ENCODE data around the gene LRRN4. TPM values are rescaled to one million over a fixed set of nuclear protein-coding genes. Genes with fewer than 3 reads are reported as not detected.

Gene LRRN4
- total and polyA plus RNA-seq, 9 of the 15 experiments (the other 6 are each of a cell fraction or from before 2014, with no cell fraction given): not detected

GRCh38 chr20:6048391-6048790 is 5.5 kb downstream of the LRRN4 start:
- DNase-seq (ENCODE audit: extremely low read depth in 1 of 4, low spot score in 3 of 4): no peak
- Histone ChIP-seq H3K27me3 (ENCODE audit: control insufficient read depth in 2 of 2, insufficient read depth in 2 of 2, low read length in 2 of 2) (no peaks in the 10 kb centered on the region), H3K9me3 (replicated peaks; ENCODE audit: control insufficient read depth, insufficient read depth, low read depth, low read length) (no peaks in the 10 kb centered on the region), H3K36me3 (ENCODE audit: control insufficient read depth, insufficient read depth, low read length) (no peaks in the 10 kb centered on the region), H4K20me1 (replicated peaks; ENCODE audit: control insufficient read depth, insufficient read depth, low read length) (no peaks in the 10 kb centered on the region), H2AFZ (ENCODE audit: low read depth, low read length) (no peak overlapping the region), H3K27ac (ENCODE audit: extremely low read depth, low read depth, low read length) (no peak overlapping the region), H3K4me2 (ENCODE audit: insufficient read depth, low read length) (no peak overlapping the region), H3K9me1 (ENCODE audit: control insufficient read depth, insufficient read depth, low read length) (no peaks in the 10 kb centered on the region), H3K79me2 (ENCODE audit: control insufficient read depth, insufficient read depth, low read length) (no peaks in the 10 kb centered on the region), H3K4me1 (replicated peaks in 1 of 2; ENCODE audit: control insufficient read depth in 2 of 2, insufficient read depth in 2 of 2, low read length in 2 of 2) (no peaks in the 10 kb centered on the region), H3K9ac (ENCODE audit: insufficient read depth in 1 of 2, low read depth in 2 of 2, low read length in 2 of 2) (no peak overlapping the region), H3K4me3 (no peak overlapping the region)
- WGBS (ENCODE audit: insufficient coverage, low coverage, missing lambda C conversion rate): 7% methylated on average over 3 of the region's 3 CpGs
- TF ChIP-seq CUX1 (CRISPR knock-in tag; IDR thresholded peaks at IDR 0.05) (no peak), RBM25 (IDR thresholded peaks at IDR 0.05; ENCODE audit: low read depth, low read length, severe bottlenecking) (peak; percentile 56)
- no peak for ATAC-seq
- no TSS peak for BruUV-seq (replicated peaks)
- intact Hi-C loops (cut with micrococcal nuclease): no loop called here
- POLR2A ChIA-PET: interaction anchor here (2.0 kb wide), 1 partner anchor 9 kb away, joined by 6 read pairs; no protein-coding TSS in a partner anchor
- in situ Hi-C loops (cut with MboI): no loop called here
- CTCF ChIA-PET (ENCODE audit: low intra/inter-chr PET ratio): no interaction called here
- no peak for FAIRE-seq
